Tibial nerve (tissue), 4 donors: ENCODE data around the gene PHF20.

Source experiments
- EP300 ChIP-seq, 2 donors: sonication (generic); formaldehyde crosslinking; IDR thresholded peaks; one replicate each; pipeline ENCODE4 v1.6.1; 2017; ENCODE audit warnings: antibody characterized with exemption in 2 of 2, mild to moderate bottlenecking in 1 of 2
- POLR2A ChIP-seq, 2 donors: fragments of 450-650 bp; IDR thresholded peaks; one replicate each; pipeline ENCODE4 v1.6.1; 2017; ENCODE audit warnings: antibody characterized with exemption in 2 of 2, mild to moderate bottlenecking in 2 of 2, moderate library complexity in 2 of 2
- TF ChIP-seq, protein P1 (sequence below), 5 experiments: fragments of 200-600 bp in 3 of 5; fragments of 450-650 bp in 2 of 5; sonication (generic) in 3 of 5; IDR thresholded peaks; one replicate each; pipeline ENCODE4 v1.5.1; 2016 to 2019; ENCODE audit warnings: antibody characterized with exemption in 5 of 5, mild to moderate bottlenecking in 3 of 5, moderate library complexity in 2 of 5

DNA sequence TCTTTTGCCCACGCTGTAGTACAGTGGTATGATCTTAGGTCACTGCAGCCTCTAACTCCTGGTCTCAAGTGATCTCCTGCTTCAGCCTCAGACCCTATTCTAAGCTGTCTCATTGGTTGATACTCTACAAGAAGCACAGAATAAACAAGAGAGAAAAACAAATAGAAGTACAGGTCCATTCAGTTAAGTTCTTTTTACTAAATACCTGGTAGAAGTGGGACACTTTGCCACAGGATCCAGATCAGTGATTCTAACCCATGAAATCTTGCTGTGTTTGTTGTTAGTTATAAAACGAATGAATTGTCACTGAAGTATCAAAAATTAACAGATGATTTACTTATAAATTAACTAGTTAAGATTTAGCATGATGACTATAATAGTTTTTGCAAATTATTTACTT is 105.8 kb downstream of the PHF20 start:
- TF ChIP-seq, protein P1, sequence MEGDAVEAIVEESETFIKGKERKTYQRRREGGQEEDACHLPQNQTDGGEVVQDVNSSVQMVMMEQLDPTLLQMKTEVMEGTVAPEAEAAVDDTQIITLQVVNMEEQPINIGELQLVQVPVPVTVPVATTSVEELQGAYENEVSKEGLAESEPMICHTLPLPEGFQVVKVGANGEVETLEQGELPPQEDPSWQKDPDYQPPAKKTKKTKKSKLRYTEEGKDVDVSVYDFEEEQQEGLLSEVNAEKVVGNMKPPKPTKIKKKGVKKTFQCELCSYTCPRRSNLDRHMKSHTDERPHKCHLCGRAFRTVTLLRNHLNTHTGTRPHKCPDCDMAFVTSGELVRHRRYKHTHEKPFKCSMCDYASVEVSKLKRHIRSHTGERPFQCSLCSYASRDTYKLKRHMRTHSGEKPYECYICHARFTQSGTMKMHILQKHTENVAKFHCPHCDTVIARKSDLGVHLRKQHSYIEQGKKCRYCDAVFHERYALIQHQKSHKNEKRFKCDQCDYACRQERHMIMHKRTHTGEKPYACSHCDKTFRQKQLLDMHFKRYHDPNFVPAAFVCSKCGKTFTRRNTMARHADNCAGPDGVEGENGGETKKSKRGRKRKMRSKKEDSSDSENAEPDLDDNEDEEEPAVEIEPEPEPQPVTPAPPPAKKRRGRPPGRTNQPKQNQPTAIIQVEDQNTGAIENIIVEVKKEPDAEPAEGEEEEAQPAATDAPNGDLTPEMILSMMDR (IDR thresholded peaks at IDR 0.05) = no peak
- TF ChIP-seq POLR2A (IDR thresholded peaks at IDR 0.05) (no peak), EP300 (IDR thresholded peaks at IDR 0.05) (no peak)
